ENCODE results near the gene TFDP1.

TFDP1 gene

DNA sequence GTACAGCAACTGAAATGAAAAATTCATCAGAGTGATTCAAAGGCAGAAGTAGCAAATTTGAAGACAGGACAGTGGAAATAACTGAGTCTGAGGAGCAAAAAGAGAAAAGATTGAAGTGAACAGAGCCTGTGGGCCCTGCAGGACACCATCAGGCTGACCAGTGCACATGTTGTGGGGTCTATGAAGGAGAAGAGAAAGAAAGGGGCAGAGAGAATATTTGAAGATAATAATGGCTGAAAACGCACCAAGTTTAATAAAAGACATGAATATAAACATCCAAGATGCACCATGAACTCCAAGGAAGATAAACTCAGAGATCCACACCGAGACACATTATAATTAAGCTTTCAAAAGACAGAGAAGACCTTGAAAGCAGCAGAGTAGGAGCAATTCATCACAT is 58.0 kb downstream of the TFDP1 start:
- no peak overlapping the region for H3K4me3 ChIP-seq
- no peak overlapping the region for H3K27ac ChIP-seq

GRCh38 chr13:113643593-113643992 is 59.0 kb downstream of the TFDP1 start:
- Histone ChIP-seq H3K27ac (no peak overlapping the region), H3K4me3 (no peak overlapping the region)

GRCh38 chr13:113644800-113645199 is 60.2 kb downstream of the TFDP1 start:
- Histone ChIP-seq H3K4me3 (no peak overlapping the region), H3K27ac (no peak overlapping the region)

DNA sequence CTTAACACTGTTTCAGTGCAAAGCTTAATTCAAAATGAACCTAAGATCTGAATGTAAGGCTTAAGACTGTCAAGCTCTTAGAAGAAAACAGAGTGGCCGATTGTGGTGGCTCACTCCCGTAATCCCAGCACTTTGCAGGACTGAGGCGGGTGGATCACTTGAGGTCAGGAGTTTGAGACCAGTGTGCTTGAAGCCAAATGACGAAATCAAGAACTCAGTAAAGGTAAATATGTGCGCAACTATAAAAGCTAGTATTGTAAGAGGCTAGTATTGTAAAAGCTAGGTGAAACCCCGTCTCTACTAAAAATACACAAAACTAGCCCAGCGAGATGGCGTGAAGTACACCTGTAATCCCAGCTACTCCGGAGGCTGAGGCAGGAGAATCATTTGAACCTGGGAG is 60.8 kb downstream of the TFDP1 start:
- Histone ChIP-seq H3K4me3 (no peak overlapping the region), H3K27ac (no peak overlapping the region)

DNA sequence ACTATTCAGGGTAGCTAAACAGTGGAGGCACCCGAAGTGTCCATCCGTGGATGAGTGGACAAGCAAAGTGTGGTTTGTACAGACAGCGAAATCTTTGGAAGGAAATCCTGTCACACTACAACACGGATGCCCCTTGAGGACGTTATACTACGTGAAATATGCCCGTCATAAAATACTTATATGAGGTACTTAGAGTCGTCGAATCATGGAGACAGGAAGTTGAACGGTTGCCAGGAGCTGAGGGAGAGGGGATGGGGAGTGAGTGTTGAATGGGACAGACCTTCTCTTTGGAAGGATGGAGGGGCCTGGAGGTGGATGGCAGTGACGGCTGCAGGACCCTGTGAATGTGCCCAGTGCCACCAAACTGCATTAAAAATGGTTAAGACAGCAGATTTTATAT is 61.8 kb downstream of the TFDP1 start:
- Histone ChIP-seq H3K4me3 (no peak overlapping the region), H3K27ac (no peak overlapping the region)

DNA sequence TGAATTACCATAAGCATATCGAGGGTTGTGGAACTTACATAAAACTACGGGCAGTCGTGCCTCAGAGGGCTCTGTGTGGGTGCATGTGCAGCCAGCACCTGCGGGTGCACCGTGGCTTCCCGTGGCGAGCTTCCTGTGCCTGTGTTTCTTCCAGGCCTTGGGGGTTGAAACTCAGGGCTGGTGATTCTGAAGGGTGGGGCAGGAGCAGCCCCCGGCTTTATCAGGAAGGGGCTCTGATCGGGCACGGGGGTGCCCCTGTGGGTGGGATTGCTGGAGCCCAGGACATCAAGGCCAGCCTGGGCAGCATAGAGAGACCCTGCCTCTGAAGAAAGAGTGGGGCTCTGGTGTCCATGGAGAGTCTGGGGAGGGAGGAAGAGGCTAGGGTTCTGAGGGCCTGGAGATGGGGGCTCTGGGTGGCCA is 62.4 kb downstream of the TFDP1 start:
- no peak overlapping the region for H3K4me3 ChIP-seq
- H3K27ac ChIP-seq, result peak overlapping the region in 1 of 21 experiments; percentile 20

- no peak overlapping the region for H3K4me3 ChIP-seq
- H3K27ac ChIP-seq, result peak overlapping the region in 4 of 21 experiments; percentile 6 to 20 (median 11)
Observed at GRCh38 chr13:113647351-113648215, 63.0 kb downstream of the TFDP1 start.

DNA sequence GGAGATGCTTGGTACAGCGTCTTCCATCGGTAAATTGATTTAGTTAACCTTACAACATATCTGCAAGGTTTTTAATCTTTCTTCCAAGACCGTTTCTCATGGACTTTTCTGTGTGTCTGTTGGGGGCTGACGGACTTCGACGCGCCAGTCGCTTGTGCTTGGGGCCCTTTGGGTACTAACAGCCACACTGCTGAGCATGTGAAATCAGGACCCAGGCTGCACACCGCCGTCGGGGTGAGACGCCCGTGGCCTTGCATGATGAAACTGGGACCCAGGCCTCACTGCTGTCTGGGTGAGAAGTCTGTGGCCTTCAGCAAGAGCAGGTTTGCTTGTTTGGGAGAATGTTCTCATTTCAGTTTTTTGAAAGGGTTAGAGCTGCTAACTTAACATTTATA is 63.7 kb downstream of the TFDP1 start:
- H3K27ac ChIP-seq, result peak overlapping the region in 1 of 21 experiments; percentile 13
- H3K4me3 ChIP-seq, result no peak overlapping the region

GRCh38 chr13:113649212-113649611 is 64.7 kb downstream of the TFDP1 start:
- Histone ChIP-seq H3K27ac (no peak overlapping the region), H3K4me3 (no peak overlapping the region)

DNA sequence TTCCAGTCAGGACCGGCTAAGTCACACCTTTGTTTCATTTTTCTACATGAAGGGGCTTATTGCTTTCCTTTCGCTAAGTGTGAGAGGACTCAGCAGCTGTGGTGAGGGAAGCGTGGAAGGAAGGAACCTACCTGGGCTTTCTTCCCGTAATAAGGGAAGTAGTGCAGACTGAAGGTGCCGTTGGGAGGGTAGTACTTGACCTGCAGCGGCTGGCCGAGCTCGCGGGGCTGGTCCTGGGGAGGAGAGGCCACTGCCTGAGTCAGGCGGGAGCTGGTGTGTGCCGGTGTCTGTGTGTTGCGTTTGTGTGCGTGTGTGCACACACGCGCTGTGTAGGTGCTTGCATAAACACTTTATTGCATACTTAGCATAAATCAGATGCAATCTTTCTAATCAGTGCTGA is 65.7 kb downstream of the TFDP1 start:
- Histone ChIP-seq H3K4me3 (no peak overlapping the region), H3K27ac (no peak overlapping the region)

DNA sequence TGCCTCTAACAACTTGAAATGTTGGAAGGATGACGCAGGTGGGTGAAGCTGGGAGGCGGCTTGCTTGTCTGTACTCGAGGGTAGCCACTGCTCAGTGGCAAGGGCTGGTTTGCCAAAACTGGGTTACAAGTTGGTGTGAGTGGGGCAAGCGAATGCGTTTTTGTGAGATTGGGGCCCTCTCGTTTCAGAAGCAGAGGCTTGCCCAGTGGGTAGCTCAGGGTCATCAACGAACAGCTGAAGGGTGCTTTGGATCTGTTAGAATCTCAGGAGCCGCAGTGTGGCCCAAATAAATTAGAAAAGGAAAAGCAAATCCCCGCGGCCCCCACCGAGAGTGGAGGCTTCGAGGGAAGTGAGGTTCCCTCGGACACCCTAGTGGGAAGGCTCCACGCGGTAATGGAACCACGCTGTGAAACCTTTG is 66.2 kb downstream of the TFDP1 start:
- no peak overlapping the region for H3K27ac ChIP-seq
- no peak overlapping the region for H3K4me3 ChIP-seq

DNA sequence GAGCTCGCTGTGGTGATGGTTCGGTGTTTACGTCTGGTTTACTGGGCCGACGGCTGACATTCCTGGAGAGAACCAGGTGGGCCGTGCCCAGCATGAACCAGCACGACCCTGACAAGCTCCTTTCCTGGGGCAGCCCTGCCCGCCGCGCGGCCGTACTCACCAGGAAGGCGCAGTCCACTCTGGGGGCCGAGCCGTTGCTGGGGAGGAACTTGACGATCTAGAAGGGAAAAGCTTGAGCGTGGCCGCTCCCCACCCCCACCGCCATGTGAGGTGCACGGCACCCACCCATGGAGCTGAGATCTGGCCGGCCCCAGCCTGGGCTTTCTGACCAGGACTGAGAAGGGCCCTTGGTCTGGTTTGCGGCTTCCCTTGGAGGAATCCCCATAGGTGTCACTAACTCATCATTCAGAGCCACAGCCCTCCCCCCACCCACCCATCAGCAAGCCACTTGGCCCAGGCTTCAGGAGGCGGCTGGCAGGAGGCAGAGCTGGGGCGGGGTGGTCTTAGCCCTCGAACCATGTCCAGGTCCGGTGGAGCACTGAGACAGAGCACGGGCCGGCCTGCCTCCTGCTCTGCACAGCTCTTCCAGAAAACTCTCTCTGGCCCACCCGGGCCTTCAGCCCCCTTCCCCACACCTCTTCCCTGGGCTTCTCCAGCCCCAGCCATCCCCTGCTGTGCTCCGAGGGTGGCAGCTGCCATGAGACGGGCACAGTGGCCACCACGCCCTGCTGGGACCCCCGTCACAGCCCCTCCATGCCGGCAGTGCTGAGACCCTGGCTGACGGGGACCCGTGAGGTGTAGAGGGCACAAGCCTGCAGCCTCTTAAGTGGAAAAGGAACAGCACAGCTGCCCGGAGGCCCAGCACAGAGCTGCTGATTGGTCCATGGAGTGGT is 67.2 kb downstream of the TFDP1 start:
- H3K4me3 ChIP-seq, result no peak overlapping the region

GRCh38 chr13:113652404-113653263 is 68.1 kb downstream of the TFDP1 start:
- Histone ChIP-seq H3K4me3 (no peak overlapping the region), H3K27ac (no peak overlapping the region)

More for the DNA sequence above, 67.2 kb downstream of the TFDP1 start:
- H3K27ac ChIP-seq, result no peak overlapping the region

DNA sequence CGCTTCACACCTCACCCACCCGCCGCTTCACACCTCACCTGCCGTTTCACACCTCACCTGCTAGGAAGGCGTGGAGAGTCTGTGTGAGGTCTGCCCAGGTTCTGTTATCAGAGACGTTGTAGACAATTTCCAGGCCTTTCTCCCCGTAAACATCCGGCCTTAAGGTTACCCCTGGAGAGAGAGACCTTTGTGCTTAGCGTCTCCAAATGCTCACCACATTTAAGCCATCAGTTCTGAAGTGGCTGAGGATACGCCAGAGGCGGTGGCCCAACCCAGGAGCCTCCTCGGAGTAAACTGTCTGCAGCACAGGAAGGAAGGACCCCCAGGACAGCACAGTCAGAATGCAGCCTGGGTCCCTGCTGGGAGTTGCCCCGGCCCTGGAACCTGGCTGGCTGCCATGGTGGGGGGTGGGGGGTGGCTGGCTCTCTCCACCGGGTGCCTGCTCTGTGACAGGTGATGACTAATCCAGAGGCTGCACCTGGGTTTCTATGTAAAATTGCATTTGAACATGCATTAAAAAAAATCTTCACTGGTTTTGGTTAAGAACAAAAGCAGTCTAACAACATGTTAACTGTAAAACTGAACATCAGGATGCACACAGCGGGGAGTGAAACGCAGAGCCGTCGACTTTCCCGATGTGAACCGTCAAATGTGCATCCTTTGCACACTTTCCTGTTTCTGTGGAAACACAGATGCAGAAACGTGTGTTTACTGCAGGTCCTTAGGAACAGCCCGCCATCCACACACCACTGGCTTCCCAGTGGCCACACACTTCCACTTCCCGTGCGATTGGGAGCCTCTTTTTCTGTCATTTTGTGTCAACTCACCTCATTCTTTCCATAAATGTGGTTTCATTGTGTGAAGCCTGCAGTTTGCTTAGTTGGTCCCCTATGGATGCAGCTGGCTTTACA is 69.0 kb downstream of the TFDP1 start:
- H3K27ac ChIP-seq, result no peak overlapping the region
- H3K4me3 ChIP-seq, result no peak overlapping the region

DNA sequence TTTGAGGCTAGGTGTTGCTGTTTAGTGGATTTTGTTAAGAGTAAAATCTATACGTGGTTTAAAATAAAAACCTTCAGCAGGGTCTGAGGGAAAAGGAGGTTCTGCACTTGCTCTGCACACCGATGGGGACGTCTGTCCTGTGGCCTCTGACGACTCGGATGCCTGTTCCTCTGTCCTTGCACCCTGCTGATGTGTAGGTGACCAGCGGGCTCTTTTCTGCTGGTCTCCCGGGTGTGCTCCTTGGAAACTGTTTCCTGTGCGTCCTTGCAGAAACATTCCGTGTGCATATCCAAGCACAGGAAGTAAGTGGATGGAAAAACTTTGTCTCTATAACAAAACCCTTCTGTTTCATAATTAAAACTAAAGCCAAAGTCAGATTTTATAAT is 69.6 kb downstream of the TFDP1 start:
- Histone ChIP-seq H3K27ac (no peak overlapping the region), H3K4me3 (no peak overlapping the region)

GRCh38 chr13:113654591-113655345 is 70.2 kb downstream of the TFDP1 start:
- Histone ChIP-seq H3K27ac (no peak overlapping the region), H3K4me3 (no peak overlapping the region)

DNA sequence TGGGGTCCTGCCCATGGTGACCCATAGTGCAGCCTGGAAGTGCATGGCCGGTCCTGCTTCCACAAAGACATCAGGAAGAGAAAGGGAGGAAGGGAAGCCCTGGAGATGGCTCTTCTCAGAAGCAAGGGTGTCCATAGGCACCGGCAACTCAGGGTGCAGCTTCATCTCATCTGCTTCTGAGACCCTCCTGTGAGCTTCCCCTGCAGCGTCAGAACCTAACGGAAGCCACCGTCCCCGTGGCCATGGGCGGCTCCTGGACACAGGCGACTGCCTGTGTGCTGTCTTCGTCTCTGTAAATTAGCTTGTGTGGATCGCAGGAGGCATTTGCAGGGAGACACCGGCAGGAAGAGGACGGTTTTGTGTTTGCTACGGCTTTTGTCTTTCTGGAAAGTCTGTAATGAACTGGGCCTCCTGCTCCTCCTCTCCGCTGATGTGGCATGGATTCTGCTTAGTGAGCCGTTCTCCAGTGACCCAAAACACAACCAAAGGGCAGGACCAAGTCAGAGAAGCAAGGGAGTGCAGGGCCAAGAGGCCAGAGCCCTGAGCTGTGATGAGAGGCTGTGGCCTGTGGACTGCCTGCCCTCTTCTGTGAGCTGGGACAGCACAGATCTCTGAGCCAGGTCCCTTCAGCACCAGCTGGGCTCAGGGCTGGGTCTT is 70.9 kb downstream of the TFDP1 start:
- H3K4me3 ChIP-seq, result no peak overlapping the region

More for the DNA sequence above, 70.9 kb downstream of the TFDP1 start:
- H3K27ac ChIP-seq, result no peak overlapping the region
